Heart left ventricle (tissue), 16 donors: ENCODE measurements around the gene SRSF12. TPM values are rescaled to one million over a fixed set of nuclear protein-coding genes. Genes with fewer than 3 reads are reported as not detected.
A peak's percentile ranks its signal among the peaks of the same experiment; 100 is the strongest.

Experiments
- ATAC-seq, 4 donors: fragments of 200-7000 bp; cut with Tn5 transposase; one replicate each; pipeline ENCODE4 v1.9.1; 2020 to 2022; ENCODE audit warnings: moderate library complexity in 4 of 4, mild to moderate bottlenecking in 3 of 4, moderate number of reproducible peaks in 1 of 4
- DNase-seq, 5 donors: peaks; one replicate each; pipeline ENCODE4 v3.0.0-alpha.2; 2020
- H3K27ac ChIP-seq, 12 donors: fragments of 200-600 bp; sonication (generic) in 4 of 12; one replicate each; pipeline versions ENCODE4 v1.5.0 to v1.8.0; 2016 to 2022; ENCODE audit warnings: mild to moderate bottlenecking in 2 of 12
- H3K27me3 ChIP-seq, 9 donors: fragments of 200-600 bp; sonication (generic) in 2 of 9; one replicate each; pipeline versions ENCODE4 v1.5.1 to v1.8.0; 2016 to 2022; ENCODE audit warnings: mild to moderate bottlenecking in 3 of 9
- H3K36me3 ChIP-seq, 9 donors: fragments of 200-600 bp; sonication (generic) in 2 of 9; one replicate each; pipeline versions ENCODE4 v1.5.0 to v1.8.0; 2018 to 2022; ENCODE audit warnings: mild to moderate bottlenecking in 2 of 9
- H3K4me1 ChIP-seq, 12 donors: fragments of 200-600 bp; sonication (generic) in 4 of 12; one replicate each; pipeline versions ENCODE4 v1.5.0 to v1.8.0; 2016 to 2022; ENCODE audit warnings: mild to moderate bottlenecking in 3 of 12
- H3K4me3 ChIP-seq, 12 donors: fragments of 200-600 bp; sonication (generic) in 4 of 12; one replicate each; pipeline versions ENCODE4 v1.5.0 to v1.8.0; 2017 to 2022; ENCODE audit warnings: mild to moderate bottlenecking in 9 of 12, moderate library complexity in 4 of 12
- H3K9me3 ChIP-seq, 12 donors: fragments of 200-600 bp; sonication (generic) in 4 of 12; one replicate each; pipeline versions ENCODE4 v1.5.0 to v1.8.0; 2016 to 2022; ENCODE audit warnings: mild to moderate bottlenecking in 1 of 12
- CTCF ChIP-seq, 12 donors: fragments of 200-600 bp; sonication (generic) in 4 of 12; IDR thresholded peaks; one replicate each; pipeline versions ENCODE4 v1.5.0 to v1.8.0; 2018 to 2022; ENCODE audit warnings: antibody characterized with exemption in 12 of 12, mild to moderate bottlenecking in 5 of 12
- POLR2A ChIP-seq, 2 donors: fragments of 450-650 bp; IDR thresholded peaks; one replicate each; pipeline ENCODE4 v1.6.1; 2017; ENCODE audit warnings: antibody characterized with exemption in 2 of 2, mild to moderate bottlenecking in 2 of 2, moderate library complexity in 2 of 2
- WGBS, 4 donors: extraction: QIAGEN DNeasy Blood & Tissue Kit in 2 of 4; methylation state at CpG; one replicate each; pipeline versions ENCODE4 v1.1.5 to v1.1.7; 2013 to 2018; 5-methylcytosine and 5-hydroxymethylcytosine counted together
- intact Hi-C, 10 donors: fragments of 100-400 bp; cut with DNase I; formaldehyde crosslinking; loops; one replicate each; pipeline versions ENCODE4 v1.11.1 to v1.14.2; 2022
- long read RNA-seq, 3 donors: library from polyadenylated mRNA; unstranded; transcript quantifications; one replicate each; pipeline ENCODE4 v2.0.0, GENCODE V29; 2020 to 2021
- polyA plus RNA-seq, 2 donors: library from polyadenylated mRNA; stranded (reverse); fragments of 200-250 nt; gene quantifications; one replicate each; pipeline ENCODE4 v1.2.3, GENCODE V29; 2013
- total RNA-seq, 9 donors: library from RNA; depleted of rRNA in 2 of 9; stranded (reverse); fragments of >200 nt in 2 of 9; fragmentation: NEBNext Ultra II Directional in 3 of 9; extraction: Animal tissue kit (Norgen Biotek cat#: 25700) in 3 of 9; gene quantifications; one replicate each; pipeline versions ENCODE4 v1.1.0 to v1.2.4, GENCODE V29; 2016 to 2023
- donor health status: ischemic (EF 13 %, LVEDD 7.1; RV severe dilation, severe dysfunction).
- donor health status: healthy with polysubstance abuse.
- donor health status: DM: no; HTN: yes; CAD: no.
- donor health status: DM: no; HTN: no; CAD: no.
- donor health status: ischemic (EF 25% LVEDD 6.9; RV normal size, moderate dysfunction).
- donor health status: ischemic (EF 25% LVEDD 5.7; RV mildly dilated, moderate dysfunction).
- donor health status: healthy.
- donor health status: DM: yes; HTN: yes; CAD: no.
- donor health status: ischemic (EF 35%, LVEDD 5.7; RV mildly dilated, moderate dysfunction).
- donor health status: nonischemic (EF 11% LVEDD 7.7; RV severe dilation, severe dysfunction).
- donor health status: DM: yes; HTN: yes; CAD: no.
- donor health status: PGD.
- donor health status: ischemic (EF 29% LVEDD 5.4; RV normal size, mild dysfunction).
- donor health status: nonischemic (EF 23%, LVEDD 6.1; RV moderate dilation, normal function).

Gene SRSF12
- total RNA-seq: under 1 TPM in 5 of 9 donors, not detected in 4; 0.14 to 0.48 (median 0.16) TPM
- under 1 TPM in 1 of 2 donors, not detected in 1; 0.28 TPM for polyA plus RNA-seq
- long read RNA-seq, donor 1, partial matches to known transcripts: 0 of 1 reads
- long read RNA-seq, donor 1, other reads (novel, unspliced or antisense): 1 of 1 reads
- long read RNA-seq, donor 2: 0 reads
- long read RNA-seq, donor 3: 0 reads

- Histone ChIP-seq H3K36me3 (no peaks in the 10 kb centered on the region), H3K27ac (peak within 1 kb of the TSS in 4 of 12 donors; percentile 9 to 61 (median 29)), H3K4me1 (peaks cover 0 to 14% (median 6%) of the 10 kb centered on the region in 12 donors), H3K4me3 (peak within 1 kb of the TSS; percentile 63 to 89 (median 74)), H3K27me3 (no peaks in the 10 kb centered on the region), H3K9me3 (no peaks in the 10 kb centered on the region)
- DNase-seq: peak; percentile 20 to 74 (median 36)
- 0 to 1% (median 1%) methylated on average over 19 to 106 of the region's 106 CpGs for WGBS, 4 donors
- ATAC-seq: peak; percentile 38 to 92 (median 87)
- intact Hi-C loops: loop anchor here in 4 of 10 donors (5.0 to 10.0 kb wide), 3 partner anchors 125 to 135 kb away; no protein-coding TSS in a partner anchor
- no peak for TF ChIP-seq CTCF (IDR thresholded peaks at IDR 0.05)
- no peak for TF ChIP-seq POLR2A (IDR thresholded peaks at IDR 0.05)
Observed at GRCh38 chr6:89117211-89118108, at the start of gene SRSF12. Gene SRSF12, minus strand, starts transcription at chr6:89118071. Its CDS starts 184 bp downstream, at chr6:89117887.

GRCh38 chr6:89162047-89162371 lies 44.1 kb upstream of the SRSF12 start:
- 25 to 39% (median 34%) methylated on average over 4 of the region's 4 CpGs for WGBS, 4 donors
- H3K27me3 ChIP-seq: no peaks in the 10 kb centered on the region
- intact Hi-C loops: no loop called here
- ATAC-seq (peak; percentile 77 to 95 (median 91)), DNase-seq (peak in 4 of 5 donors; percentile 39 to 65 (median 42))
- H3K36me3 ChIP-seq: peaks cover 0 to 79% (median 28%) of the 10 kb centered on the region in 9 donors
- no peaks in the 10 kb centered on the region for H3K9me3 ChIP-seq
- H3K27ac ChIP-seq: peak overlapping the region; percentile 59 to 88 (median 80)
- H3K4me3 ChIP-seq: peak overlapping the region in 3 of 12 donors; percentile 2 to 23 (median 9)
- no peak for TF ChIP-seq POLR2A (IDR thresholded peaks at IDR 0.05)
- no peak for TF ChIP-seq CTCF (IDR thresholded peaks at IDR 0.05)
- peaks cover 0 to 17% (median 8%) of the 10 kb centered on the region in 12 donors for H3K4me1 ChIP-seq

- intact Hi-C loops: no loop called here
- no peak for DNase-seq
- peaks cover 0 to 83% (median 28%) of the 10 kb centered on the region in 9 donors for H3K36me3 ChIP-seq
- peak; percentile 77 to 87 (median 84) for ATAC-seq
- H3K4me1 ChIP-seq: peaks cover 0 to 17% (median 8%) of the 10 kb centered on the region in 12 donors
- WGBS, 4 donors: 63 to 72% (median 70%) methylated on average over 7 of the region's 7 CpGs
- peak overlapping the region in 3 of 12 donors; percentile 2 to 23 (median 9) for H3K4me3 ChIP-seq
- TF ChIP-seq POLR2A (IDR thresholded peaks at IDR 0.05) (no peak), CTCF (IDR thresholded peaks at IDR 0.05) (no peak)
- no peaks in the 10 kb centered on the region for H3K27me3 ChIP-seq
- no peaks in the 10 kb centered on the region for H3K9me3 ChIP-seq
- H3K27ac ChIP-seq: peak overlapping the region; percentile 59 to 88 (median 80)
Observed at GRCh38 chr6:89161326-89162046, 43.6 kb upstream of the SRSF12 start.
